ENCODE measurements around the gene PODXL2.

The PODXL2 gene

DNA sequence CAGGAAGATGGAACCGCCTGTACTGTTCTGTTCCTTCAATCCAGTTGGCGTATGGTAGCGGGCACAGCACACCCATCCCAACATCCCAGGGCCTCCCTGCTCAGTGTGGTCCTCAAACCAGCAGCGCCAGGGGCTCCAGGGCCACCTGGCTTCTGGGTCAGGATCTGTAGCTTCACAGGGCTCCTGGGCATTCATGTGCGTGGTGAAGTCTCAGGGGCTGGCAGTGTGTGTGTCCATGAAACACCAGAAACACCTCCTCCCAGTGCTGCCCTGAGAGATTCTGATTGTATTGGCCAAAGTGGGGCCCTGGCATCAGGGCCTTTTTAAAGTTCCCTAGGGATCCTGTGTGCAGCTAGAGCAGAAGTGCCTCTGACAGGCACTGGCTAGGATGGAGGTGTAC, 85.9 kb downstream of the PODXL2 start:
- POLR2A ChIA-PET, result no interaction called here
- no peak for DNase-seq (ENCODE audit: extremely low spot score)
- CTCF ChIA-PET, result no interaction called here
- TF ChIP-seq SP1 (IDR thresholded peaks at IDR 0.05), result no peak
- no peak for TF ChIP-seq L3MBTL2 (conservative IDR thresholded peaks at IDR 0.05)
- no peak for TF ChIP-seq SUZ12 (IDR thresholded peaks at IDR 0.05)
- TF ChIP-seq NFRKB (IDR thresholded peaks at IDR 0.05), result no peak
- no peak for TF ChIP-seq LEF1 (IDR thresholded peaks at IDR 0.05; ENCODE audit: borderline replicate concordance)
- no peak for TF ChIP-seq HDGF (IDR thresholded peaks at IDR 0.05; ENCODE audit: borderline replicate concordance)
- no peak for TF ChIP-seq BHLHE40 (IDR thresholded peaks at IDR 0.05; ENCODE audit: borderline replicate concordance)
- no peak for TF ChIP-seq FOXK2 (IDR thresholded peaks at IDR 0.05)
- no peak for TF ChIP-seq FOXM1 (IDR thresholded peaks at IDR 0.05; ENCODE audit: borderline replicate concordance)
- TF ChIP-seq PKNOX1 (IDR thresholded peaks at IDR 0.05), result no peak
- TF ChIP-seq ZNF384 (IDR thresholded peaks at IDR 0.05), result no peak
- TF ChIP-seq FOXA1 (IDR thresholded peaks at IDR 0.05), result no peak
- TF ChIP-seq ARNT (IDR thresholded peaks at IDR 0.05), result no peak
- no peak for TF ChIP-seq TARDBP (IDR thresholded peaks at IDR 0.05)
- TF ChIP-seq CTBP1 (IDR thresholded peaks at IDR 0.05; ENCODE audit: borderline replicate concordance), result no peak

DNA sequence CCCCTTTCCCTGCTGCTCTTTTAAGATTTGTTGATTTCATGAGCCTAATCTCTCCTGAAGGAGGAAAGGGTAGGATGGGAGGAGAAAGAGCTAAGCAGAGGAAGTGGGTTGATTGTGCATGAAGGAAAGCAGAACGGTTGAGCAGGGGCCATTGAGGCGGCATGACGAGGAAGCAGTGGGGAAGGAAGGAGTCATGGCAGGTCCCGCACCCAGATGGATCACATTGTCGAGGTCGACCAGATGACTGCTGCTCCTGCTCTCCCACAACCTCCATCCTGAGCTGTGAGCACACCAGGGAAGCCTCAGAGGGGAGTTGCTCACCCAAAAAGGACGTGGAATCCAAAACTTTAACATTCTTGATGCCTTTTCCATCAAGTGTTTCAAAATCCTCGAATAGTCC, 86.5 kb downstream of the PODXL2 start:
- POLR2A ChIA-PET, result no interaction called here
- TF ChIP-seq TARDBP (IDR thresholded peaks at IDR 0.05) (no peak), FOXK2 (IDR thresholded peaks at IDR 0.05) (no peak), HDGF (IDR thresholded peaks at IDR 0.05; ENCODE audit: borderline replicate concordance) (no peak), ELF4 (IDR thresholded peaks at IDR 0.05) (no peak), PKNOX1 (IDR thresholded peaks at IDR 0.05) (no peak), FOXA1 (IDR thresholded peaks at IDR 0.05) (no peak), SP1 (IDR thresholded peaks at IDR 0.05) (no peak), LEF1 (IDR thresholded peaks at IDR 0.05; ENCODE audit: borderline replicate concordance) (no peak)
- CTCF ChIA-PET, result no interaction called here
- DNase-seq (ENCODE audit: extremely low spot score), result no peak

DNA sequence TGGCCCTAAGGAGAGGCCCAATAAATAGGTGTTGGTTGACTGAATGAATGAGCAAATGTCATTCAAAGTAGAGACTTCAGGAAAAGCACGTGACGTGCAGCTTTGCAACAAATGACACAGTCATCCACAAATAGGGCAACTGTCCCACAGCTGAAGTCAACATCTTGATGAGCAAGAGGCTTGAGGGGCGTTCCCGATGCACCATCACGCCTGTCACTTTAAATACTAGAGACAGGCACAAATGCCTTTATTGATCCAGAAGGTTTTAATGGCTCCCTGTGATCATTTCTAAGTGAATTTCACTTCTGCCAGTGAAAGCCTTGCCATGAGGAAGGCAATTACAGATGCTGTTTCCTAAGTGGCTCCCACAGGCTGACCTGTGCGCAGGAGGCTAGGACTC, 87.4 kb downstream of the PODXL2 start:
- ChIA-PET CTCF (no interaction called here), POLR2A (no interaction called here)
- no peak for TF ChIP-seq SUZ12 (IDR thresholded peaks at IDR 0.05)
- TF ChIP-seq NFRKB (IDR thresholded peaks at IDR 0.05), result no peak
- no peak for DNase-seq (ENCODE audit: extremely low spot score)

DNA sequence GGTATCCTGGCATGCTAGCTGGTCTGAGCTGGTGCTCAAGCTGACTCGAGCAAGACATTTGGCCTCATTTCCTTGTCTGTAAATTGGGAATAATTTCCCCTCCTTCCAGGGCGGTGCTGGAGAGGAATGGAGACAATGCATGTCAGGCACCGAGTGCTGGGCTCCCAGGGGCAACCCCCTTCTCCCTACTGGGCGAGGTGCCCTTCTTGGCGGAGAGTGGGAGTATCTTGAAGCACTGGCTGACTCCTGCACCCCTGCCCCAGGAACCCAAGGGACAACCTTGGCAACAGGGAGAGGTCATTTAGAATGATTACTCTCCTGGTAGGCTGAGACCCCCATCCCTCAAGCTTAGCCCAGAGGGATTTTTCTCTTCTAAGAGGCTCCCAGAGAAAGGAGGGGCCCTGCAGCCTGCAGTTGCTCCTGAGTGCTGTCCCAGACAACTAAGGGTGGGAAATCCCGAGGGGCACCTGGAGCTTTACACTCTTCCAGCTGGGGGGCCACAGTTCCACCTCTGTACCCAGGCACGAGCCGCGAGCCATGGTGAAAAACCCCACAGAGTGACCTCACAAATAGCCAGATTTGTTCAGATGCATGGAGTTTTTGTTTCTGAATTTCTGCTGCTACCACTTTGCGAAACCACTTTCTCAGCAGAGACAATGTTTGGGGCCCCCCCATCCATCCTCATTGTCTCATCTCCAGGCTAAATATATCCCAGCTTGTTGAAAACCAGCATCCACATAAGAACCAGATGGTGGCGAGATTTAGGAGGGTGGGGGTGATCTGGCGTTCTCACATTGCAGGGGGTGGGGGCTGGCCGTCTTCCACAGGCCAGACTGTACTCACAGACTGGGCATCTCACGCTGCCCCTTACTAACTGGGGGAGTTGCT, 88.6 kb downstream of the PODXL2 start:
- TF ChIP-seq SUZ12 (IDR thresholded peaks at IDR 0.05) (no peak), FOXA1 (IDR thresholded peaks at IDR 0.05) (no peak), FOXM1 (IDR thresholded peaks at IDR 0.05; ENCODE audit: borderline replicate concordance) (no peak), TARDBP (IDR thresholded peaks at IDR 0.05) (no peak), ARNT (IDR thresholded peaks at IDR 0.05) (no peak), ZNF384 (IDR thresholded peaks at IDR 0.05) (no peak), HDGF (IDR thresholded peaks at IDR 0.05; ENCODE audit: borderline replicate concordance) (no peak), SP1 (IDR thresholded peaks at IDR 0.05) (no peak), NFRKB (IDR thresholded peaks at IDR 0.05) (no peak), FOXK2 (IDR thresholded peaks at IDR 0.05) (no peak), LEF1 (IDR thresholded peaks at IDR 0.05; ENCODE audit: borderline replicate concordance) (no peak), BHLHE40 (IDR thresholded peaks at IDR 0.05; ENCODE audit: borderline replicate concordance) (no peak), L3MBTL2 (conservative IDR thresholded peaks at IDR 0.05) (no peak)
- ChIA-PET CTCF (no interaction called here), POLR2A (no interaction called here)
- no peak for DNase-seq (ENCODE audit: extremely low spot score)

- ChIA-PET CTCF (no interaction called here), POLR2A (no interaction called here)
- TF ChIP-seq PKNOX1 (IDR thresholded peaks at IDR 0.05), result no peak
- TF ChIP-seq FOXA1 (IDR thresholded peaks at IDR 0.05), result no peak
- no peak for TF ChIP-seq TARDBP (IDR thresholded peaks at IDR 0.05)
These were observed 89.4 kb downstream of the PODXL2 start for GRCh38 chr3:127718245-127718915.

DNA sequence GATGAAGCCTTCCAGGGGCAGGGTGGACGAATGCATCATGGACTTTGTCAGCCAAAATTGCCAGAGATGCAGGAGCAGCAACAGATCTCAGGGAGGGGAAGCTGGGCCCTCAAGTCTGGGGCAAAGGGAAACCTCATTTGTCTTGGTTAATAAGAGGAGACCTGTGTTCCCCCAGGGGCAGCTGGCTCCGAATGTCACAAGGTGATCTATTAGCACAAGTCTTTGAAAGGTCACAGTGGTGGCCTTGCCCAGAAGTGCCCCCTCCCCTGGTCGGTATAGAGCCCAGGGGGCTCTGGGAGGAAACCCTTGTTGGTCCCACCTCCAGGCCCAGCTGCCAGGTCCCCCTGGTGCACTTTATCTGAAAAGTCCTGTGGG, 89.9 kb downstream of the PODXL2 start:
- POLR2A ChIA-PET, result no interaction called here
- TF ChIP-seq HDGF (IDR thresholded peaks at IDR 0.05; ENCODE audit: borderline replicate concordance) (no peak), LEF1 (IDR thresholded peaks at IDR 0.05; ENCODE audit: borderline replicate concordance) (no peak), BHLHE40 (IDR thresholded peaks at IDR 0.05; ENCODE audit: borderline replicate concordance) (no peak), PKNOX1 (IDR thresholded peaks at IDR 0.05) (no peak), SP1 (IDR thresholded peaks at IDR 0.05) (no peak), ARNT (IDR thresholded peaks at IDR 0.05) (no peak)
- CTCF ChIA-PET, result no interaction called here
- no peak for DNase-seq (ENCODE audit: extremely low spot score)

More at GRCh38 chr3:127718245-127718915, 89.4 kb downstream of the PODXL2 start:
- no peak for DNase-seq (ENCODE audit: extremely low spot score)
